GM10248 (cell line): ENCODE results near the gene OXCT2.
"Not testable (repeated sequence)": the region's sequence is repeated elsewhere in the genome, so short reads cannot be mapped to it uniquely, and the experiment has no call there.

Source experiments
- CTCF ChIA-PET: fragments of 300-600 bp; sonication (Branson Sonifier 250); formaldehyde crosslinking; extraction: SDS; loops from one replicate; lab custom pipeline; 2021; ENCODE audit warnings: antibody characterized with exemption; lab: Yijun Ruan, JAX
- POLR2A ChIA-PET: fragments of 350-650 bp; sonication (Branson Sonifier 250); formaldehyde crosslinking; extraction: SDS; loops from one replicate; lab custom pipeline; 2020; ENCODE audit warnings: antibody characterized with exemption; lab: Yijun Ruan, JAX
- DNase-seq: peaks from one replicate; pipeline ENCODE4 v3.0.0; 2012; ENCODE audit errors: extremely low spot score
- CTCF ChIP-seq: IDR thresholded peaks from 2 replicates; pipeline ENCODE4 v1.5.1; 2012; ENCODE audit warnings: mild to moderate bottlenecking, low read depth; ENCODE audit errors: extremely low read depth, missing control alignments, control extremely low read depth

OXCT2 gene

GRCh38 chr1:39779821-39780220 lies 8.7 kb upstream of the OXCT2 start:
- ChIA-PET CTCF (interaction anchor here (1.2 to 1.5 kb wide), 3 partner anchors 9 to 20 kb away, joined by 3 to 5 read pairs (median 4); partner anchors contain the start of gene BMP8B), POLR2A (no interaction called here)
- no peak for DNase-seq
- no peak for TF ChIP-seq CTCF

- ChIA-PET POLR2A (no interaction called here), CTCF (interaction anchor here (1.3 to 1.5 kb wide), 2 partner anchors 10 to 21 kb away, joined by 4 to 5 read pairs; partner anchors contain the start of gene BMP8B)
- no peak for TF ChIP-seq CTCF
- DNase-seq = no peak
Observed at GRCh38 chr1:39779137-39779536, 8.0 kb upstream of the OXCT2 start.

- CTCF ChIA-PET, DNase-seq, POLR2A ChIA-PET: not testable (repeated sequence)
Observed at GRCh38 chr1:39778463-39779099, 7.4 kb upstream of the OXCT2 start.

- DNase-seq, POLR2A ChIA-PET, CTCF ChIA-PET: not testable (repeated sequence)
Observed at GRCh38 chr1:39777896-39778295, 6.7 kb upstream of the OXCT2 start.

- ChIA-PET CTCF (interaction anchor here (1.2 kb wide), 1 partner anchor 23 kb away, joined by 4 read pairs; no protein-coding TSS in a partner anchor), POLR2A (no interaction called here)
- no peak for TF ChIP-seq CTCF
- no peak for DNase-seq
Observed at GRCh38 chr1:39777306-39777705, 6.2 kb upstream of the OXCT2 start.

GRCh38 chr1:39776886-39777285 lies 5.7 kb upstream of the OXCT2 start:
- ChIA-PET CTCF (interaction anchor here (1.2 kb wide), 1 partner anchor 23 kb away, joined by 4 read pairs; no protein-coding TSS in a partner anchor), POLR2A (no interaction called here)
- no peak for DNase-seq
- TF ChIP-seq CTCF = no peak

- TF ChIP-seq CTCF = no peak
- ChIA-PET POLR2A (no interaction called here), CTCF (interaction anchor here (1.2 kb wide), 1 partner anchor 24 kb away, joined by 4 read pairs; no protein-coding TSS in a partner anchor)
- peak; percentile 52 for DNase-seq
Observed at GRCh38 chr1:39776400-39776713, 5.2 kb upstream of the OXCT2 start.

- CTCF ChIA-PET, DNase-seq, POLR2A ChIA-PET: not testable (repeated sequence)
Observed at GRCh38 chr1:39775676-39776399, 4.7 kb upstream of the OXCT2 start.

- POLR2A ChIA-PET, DNase-seq, CTCF ChIA-PET: not testable (repeated sequence)
Observed at GRCh38 chr1:39775141-39775540, 4.0 kb upstream of the OXCT2 start.

- CTCF ChIA-PET, POLR2A ChIA-PET, DNase-seq: not testable (repeated sequence)
Observed at GRCh38 chr1:39773369-39773979, 2.3 kb upstream of the OXCT2 start.
